Activated CD8-positive, alpha-beta T cell treated with anti-CD3 and anti-CD28 coated beads for 36 hours (primary cell): ENCODE measurements around the gene LIMS1. TPM values are rescaled to one million over a fixed set of nuclear protein-coding genes. Genes with fewer than 3 reads are reported as not detected.

Experiments
- ATAC-seq: fragments of 200-7000 bp; cut with Tn5 transposase; one replicate; pipeline ENCODE4 v1.10.0; 2021; ENCODE audit warnings: mild to moderate bottlenecking, moderate library complexity
- CTCF ChIA-PET: fragments of 350-600 bp; sonication (Branson Sonifier 250); formaldehyde crosslinking; loops from one replicate; lab custom pipeline; 2021; ENCODE audit warnings: antibody characterized with exemption; lab: Charles Lee
- POLR2A ChIA-PET: fragments of 350-600 bp; sonication (Branson Sonifier 250); formaldehyde crosslinking; loops from one replicate; lab custom pipeline; 2021; ENCODE audit warnings: antibody characterized with exemption; lab: Charles Lee
- DNase-seq: peaks from one replicate; pipeline ENCODE4 v3.0.0-alpha.2; 2020
- H3K27ac Mint-ChIP-seq: one replicate; pipeline ENCODE4 v1.8.0; 2021; ENCODE audit warnings: mild to moderate bottlenecking, mixed read lengths
- H3K27me3 Mint-ChIP-seq: one replicate; pipeline ENCODE4 v1.8.0; 2021; ENCODE audit warnings: mixed read lengths
- H3K36me3 Mint-ChIP-seq: one replicate; pipeline ENCODE4 v1.8.0; 2021; ENCODE audit warnings: low read depth, mixed read lengths
- H3K4me1 Mint-ChIP-seq: one replicate; pipeline ENCODE4 v1.8.0; 2021; ENCODE audit warnings: low read depth, mixed read lengths
- H3K4me3 Mint-ChIP-seq: one replicate; pipeline ENCODE4 v1.8.0; 2021; ENCODE audit warnings: mild to moderate bottlenecking, moderate library complexity, mixed read lengths
- H3K9me3 Mint-ChIP-seq: one replicate; pipeline ENCODE4 v1.8.0; 2021; ENCODE audit warnings: mixed read lengths
- CTCF ChIP-seq: fragments of 200-600 bp; IDR thresholded peaks from one replicate; pipeline ENCODE4 v1.8.0; 2022; ENCODE audit warnings: antibody characterized with exemption, mild to moderate bottlenecking
- intact Hi-C: fragments of 100-400 bp; cut with micrococcal nuclease; formaldehyde crosslinking; loops from one replicate; pipeline ENCODE4 v1.10.0; 2022
- total RNA-seq, 2 experiments: library from RNA; stranded (reverse); gene quantifications; one replicate each; pipeline ENCODE4 v1.2.3, GENCODE V29; 2021

Gene LIMS1
- total RNA-seq, 2 experiments from 2014 or later, result 48.1 to 51.7 TPM

- no peaks in the 10 kb centered on the region for H3K27me3 Mint-ChIP-seq
- ATAC-seq (peak; percentile 72), DNase-seq (peak; percentile 74)
- no peaks in the 10 kb centered on the region for H3K9me3 Mint-ChIP-seq
- no peaks in the 10 kb centered on the region for H3K36me3 Mint-ChIP-seq
- peak overlapping the region; percentile 5 for H3K4me3 Mint-ChIP-seq
- POLR2A ChIA-PET, result interaction anchor here (1.1 to 1.8 kb wide), 3 partner anchors 13 to 17 kb away, joined by 3 to 6 read pairs (median 5); no protein-coding TSS in a partner anchor
- no peak for TF ChIP-seq CTCF
- peak overlapping the region; percentile 80 for H3K27ac Mint-ChIP-seq
- intact Hi-C loops, result no loop called here
- H3K4me1 Mint-ChIP-seq, result peaks cover 53% of the 10 kb centered on the region
- CTCF ChIA-PET, result interaction anchor here (0.8 to 10.4 kb wide), 6 partner anchors 9 to 162 kb away, joined by 3 to 120 read pairs (median 7); no protein-coding TSS in a partner anchor
These were observed 77.9 kb downstream of the LIMS1 start for GRCh38 chr2:108612153-108612513.

DNA sequence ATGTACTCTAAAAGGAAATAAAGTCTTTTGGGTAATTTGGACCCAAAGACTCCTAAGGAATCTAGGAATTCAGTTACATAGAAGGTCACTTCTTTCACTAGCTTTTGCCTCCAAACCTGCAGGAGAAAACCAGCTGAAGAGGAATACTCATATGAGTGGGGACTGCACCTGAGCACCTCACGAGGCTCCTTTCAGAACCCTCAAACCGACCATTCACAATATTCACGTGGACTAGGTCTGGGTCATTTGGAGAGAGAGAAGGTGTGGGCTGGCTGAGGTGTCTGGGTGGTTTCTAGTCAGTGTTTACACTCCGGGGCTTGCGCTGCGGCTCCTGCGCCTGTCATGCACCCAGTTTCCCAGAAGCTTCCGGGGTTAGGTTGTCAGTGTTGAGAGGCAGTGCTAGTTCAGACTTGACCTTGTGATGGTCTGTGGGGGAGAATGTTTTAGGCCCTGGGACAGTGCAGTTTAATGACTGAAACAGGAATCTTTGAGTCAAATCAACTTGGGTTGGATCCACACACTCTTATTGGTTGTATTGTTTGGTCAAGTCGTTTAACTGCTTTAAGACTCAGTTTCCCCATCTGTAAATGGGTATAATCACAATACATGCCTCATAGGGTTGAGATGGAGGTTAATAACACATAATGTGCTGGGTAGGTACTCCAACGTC is 78.4 kb downstream of the LIMS1 start:
- H3K27ac Mint-ChIP-seq, result peak overlapping the region; percentile 80
- intact Hi-C loops, result no loop called here

DNA sequence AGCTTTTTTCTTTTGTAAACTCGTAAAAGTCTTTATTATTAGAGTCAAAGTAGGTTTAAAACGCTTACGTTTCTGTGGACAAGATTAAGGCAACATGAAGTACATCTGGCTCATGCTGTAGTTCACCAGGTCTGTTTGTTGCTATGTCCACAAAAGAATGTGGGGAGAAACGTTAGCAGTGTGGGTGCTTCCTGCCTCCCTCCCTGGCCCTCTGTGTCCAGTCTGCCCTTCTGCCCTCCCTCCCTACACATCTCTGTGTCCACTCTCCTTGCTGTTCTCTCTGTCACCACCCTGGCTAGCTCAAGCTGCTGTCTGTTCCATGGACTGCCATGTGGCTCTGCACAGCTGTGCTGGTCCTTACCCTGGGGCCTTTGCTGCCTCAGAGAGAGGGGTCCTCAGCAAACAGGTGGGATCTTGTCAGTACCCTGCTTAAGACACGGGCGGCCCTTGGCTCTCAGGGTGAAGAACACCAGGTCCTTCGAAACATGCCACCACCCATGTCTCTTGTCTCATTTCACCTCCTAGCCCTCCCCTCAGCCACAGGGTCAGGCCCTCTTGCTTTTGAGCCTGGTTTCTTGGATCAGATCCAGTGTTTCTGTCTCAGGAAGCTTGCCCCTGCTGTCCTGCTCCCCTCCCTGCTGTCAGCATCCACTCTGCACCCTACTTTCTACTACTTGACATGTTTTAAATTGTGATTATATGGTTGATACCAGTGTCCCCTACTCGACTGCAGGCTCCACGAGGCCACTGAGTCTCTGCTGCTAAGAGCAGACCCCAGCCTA is 79.2 kb downstream of the LIMS1 start:
- no peak for DNase-seq
- Mint-ChIP-seq H3K4me1 (peaks cover 67% of the 10 kb centered on the region), H3K9me3 (no peaks in the 10 kb centered on the region), H3K36me3 (no peaks in the 10 kb centered on the region), H3K4me3 (no peak overlapping the region), H3K27me3 (no peaks in the 10 kb centered on the region), H3K27ac (peak overlapping the region; percentile 76)
- TF ChIP-seq CTCF, result no peak
- ChIA-PET CTCF (interaction anchor here (1.3 to 10.4 kb wide), 5 partner anchors 8 to 29 kb away, joined by 3 to 120 read pairs (median 7); no protein-coding TSS in a partner anchor), POLR2A (interaction anchor here (1.0 to 1.3 kb wide), 3 partner anchors 11 to 18 kb away, joined by 3 to 6 read pairs (median 3); no protein-coding TSS in a partner anchor)
- no peak for ATAC-seq
- intact Hi-C loops, result no loop called here

More for the DNA sequence above, 78.4 kb downstream of the LIMS1 start:
- POLR2A ChIA-PET, result interaction anchor here (1.0 to 1.8 kb wide), 4 partner anchors 12 to 19 kb away, joined by 3 to 6 read pairs (median 4); no protein-coding TSS in a partner anchor
- no peaks in the 10 kb centered on the region for H3K36me3 Mint-ChIP-seq
- peak; percentile 76 for ATAC-seq
- TF ChIP-seq CTCF, result no peak
- DNase-seq, result peak; percentile 76
- CTCF ChIA-PET, result interaction anchor here (0.9 to 10.4 kb wide), 5 partner anchors 8 to 162 kb away, joined by 3 to 120 read pairs (median 7); no protein-coding TSS in a partner anchor
- peaks cover 59% of the 10 kb centered on the region for H3K4me1 Mint-ChIP-seq
- H3K4me3 Mint-ChIP-seq, result no peak overlapping the region
- H3K27me3 Mint-ChIP-seq, result no peaks in the 10 kb centered on the region
- H3K9me3 Mint-ChIP-seq, result no peaks in the 10 kb centered on the region

GRCh38 chr2:108614043-108614545 is 79.8 kb downstream of the LIMS1 start:
- intact Hi-C loops, result no loop called here
- ATAC-seq (no peak), DNase-seq (no peak)
- Mint-ChIP-seq H3K36me3 (no peaks in the 10 kb centered on the region), H3K27ac (peak overlapping the region; percentile 76), H3K4me3 (no peak overlapping the region), H3K4me1 (peaks cover 65% of the 10 kb centered on the region), H3K27me3 (no peaks in the 10 kb centered on the region), H3K9me3 (no peaks in the 10 kb centered on the region)
- POLR2A ChIA-PET, result no interaction called here
- CTCF ChIA-PET, result interaction anchor here (0.9 to 10.4 kb wide), 4 partner anchors 9 to 29 kb away, joined by 3 to 120 read pairs (median 5); no protein-coding TSS in a partner anchor
- no peak for TF ChIP-seq CTCF
